Heart right ventricle (tissue), 16 donors: ENCODE results near the gene KIF1B. TPM values are rescaled to one million over a fixed set of nuclear protein-coding genes. Genes with fewer than 3 reads are reported as not detected.

Experiments used
- ATAC-seq, 8 donors: fragments of 200-7000 bp; cut with Tn5 transposase; one replicate each; pipeline ENCODE4 v1.9.1; 2020; ENCODE audit warnings: mild to moderate bottlenecking in 8 of 8, moderate library complexity in 8 of 8, moderate number of reproducible peaks in 1 of 8
- DNase-seq, 2 donors: peaks; one replicate each; pipeline ENCODE4 v3.0.0-alpha.2; 2020
- H3K27ac ChIP-seq, 10 donors: fragments of 200-600 bp; sonication (generic) in 2 of 10; one replicate each; pipeline versions ENCODE4 v1.5.0 to v1.8.0; 2020 to 2022; ENCODE audit warnings: mild to moderate bottlenecking in 3 of 10
- H3K27me3 ChIP-seq, 7 donors: fragments of 200-600 bp; one replicate each; pipeline ENCODE4 v1.8.0; 2021 to 2022; ENCODE audit warnings: mild to moderate bottlenecking in 2 of 7
- H3K36me3 ChIP-seq, 9 donors: fragments of 200-600 bp; sonication (generic) in 1 of 9; one replicate each; pipeline versions ENCODE4 v1.5.0 to v1.8.0; 2020 to 2022; ENCODE audit warnings: mild to moderate bottlenecking in 2 of 9
- H3K4me1 ChIP-seq, 9 donors: fragments of 200-600 bp; sonication (generic) in 1 of 9; one replicate each; pipeline versions ENCODE4 v1.5.0 to v1.8.0; 2020 to 2022; ENCODE audit warnings: mild to moderate bottlenecking in 4 of 9
- H3K4me3 ChIP-seq, 10 donors: fragments of 200-600 bp; sonication (generic) in 2 of 10; one replicate each; pipeline versions ENCODE4 v1.5.0 to v1.8.0; 2020 to 2022; ENCODE audit warnings: mild to moderate bottlenecking in 7 of 10, moderate library complexity in 2 of 10
- H3K9me3 ChIP-seq, 11 donors: fragments of 200-600 bp in 10 of 11; sonication (generic) in 2 of 11; one replicate each; pipeline versions ENCODE4 v1.5.0 to v1.8.0; 2013 to 2022; ENCODE audit warnings: mild to moderate bottlenecking in 2 of 11, control low read depth in 1 of 11, moderate library complexity in 1 of 11
- CTCF ChIP-seq, 9 donors: fragments of 200-600 bp; sonication (generic) in 2 of 9; IDR thresholded peaks; one replicate each; pipeline versions ENCODE4 v1.5.0 to v1.8.0; 2021 to 2022; ENCODE audit warnings: antibody characterized with exemption in 9 of 9, mild to moderate bottlenecking in 5 of 9, moderate library complexity in 1 of 9
- WGBS, 2 donors: extraction: QIAGEN DNeasy Blood & Tissue Kit; methylation state at CpG; one replicate each; pipeline ENCODE4 v1.1.7; 2013; ENCODE audit warnings: inconsistent platforms in 1 of 2; 5-methylcytosine and 5-hydroxymethylcytosine counted together
- intact Hi-C, 10 donors: fragments of 100-400 bp; cut with DNase I; formaldehyde crosslinking; loops; one replicate each; pipeline versions ENCODE4 v1.11.1 to v1.14.2; 2022
- microRNA-seq, 2 donors: library from miRNA; unstranded; fragments of <30 nt; microRNA quantifications; one replicate each; pipeline ENCODE4 v1.2.0, GENCODE V29; 2021
- polyA plus RNA-seq, 2 donors: library from polyadenylated mRNA; stranded (reverse); fragments of 200-250 nt; gene quantifications; one replicate each; pipeline ENCODE4 v1.2.3, GENCODE V29; 2013
- total RNA-seq, 10 donors: library from RNA; stranded (reverse); fragmentation: NEBNext Ultra II Directional in 3 of 10; extraction: Animal tissue kit (Norgen Biotek cat#: 25700) in 3 of 10; gene quantifications; one replicate each; pipeline versions ENCODE4 v1.2.1 to v1.2.4, GENCODE V29; 2021 to 2023
- donor health status: Arrhythmogenic right ventricular cardiomyopathy.
- donor health status: ischemic (EF 13 %, LVEDD 7.1; RV severe dilation, severe dysfunction).
- donor health status: healthy with polysubstance abuse.
- donor health status: DM: no; HTN: yes; CAD: no.
- donor health status: DM: no; HTN: no; CAD: no.
- donor health status: ischemic (EF 25% LVEDD 6.9; RV normal size, moderate dysfunction).
- donor health status: ischemic (EF 25% LVEDD 5.7; RV mildly dilated, moderate dysfunction).
- donor health status: healthy.
- donor health status: DM: yes; HTN: yes; CAD: no.
- donor health status: Ischemic cardiomyopathy.
- donor health status: ischemic (EF 35%, LVEDD 5.7; RV mildly dilated, moderate dysfunction).
- donor health status: nonischemic (EF 11% LVEDD 7.7; RV severe dilation, severe dysfunction).
- donor health status: DM: yes; HTN: yes; CAD: no.
- donor health status: PGD.
- donor health status: ischemic (EF 29% LVEDD 5.4; RV normal size, mild dysfunction).
- donor health status: nonischemic (EF 23%, LVEDD 6.1; RV moderate dilation, normal function).

KIF1B gene
- total and polyA plus RNA-seq, 12 donors: 21.6 to 107 (median 87.5) TPM

GRCh38 chr1:10428984-10429383, 218.6 kb downstream of the KIF1B start:
- Histone ChIP-seq H3K9me3 (no peaks in the 10 kb centered on the region), H3K4me3 (no peak overlapping the region), H3K27me3 (no peaks in the 10 kb centered on the region), H3K4me1 (peaks cover 0 to 19% (median 13%) of the 10 kb centered on the region in 9 donors), H3K36me3 (no peaks in the 10 kb centered on the region), H3K27ac (no peak overlapping the region)
- DNase-seq (no peak), ATAC-seq (no peak)
- intact Hi-C loops: loop anchor here (1.0 to 5.0 kb wide), 6 partner anchors 51 to 802 kb away; no protein-coding TSS in a partner anchor
- 85 to 87% methylated on average over 5 of the region's 5 CpGs for WGBS, 2 donors
- TF ChIP-seq CTCF (IDR thresholded peaks at IDR 0.05): no peak

GRCh38 chr1:10429868-10430215, 219.5 kb downstream of the KIF1B start:
- Histone ChIP-seq H3K9me3 (no peaks in the 10 kb centered on the region), H3K27me3 (no peaks in the 10 kb centered on the region), H3K36me3 (peaks cover 0 to 2% (median 0%) of the 10 kb centered on the region in 9 donors), H3K27ac (peak overlapping the region in 6 of 10 donors; percentile 43 to 81 (median 66)), H3K4me1 (peaks cover 0 to 19% (median 13%) of the 10 kb centered on the region in 9 donors), H3K4me3 (peak overlapping the region; percentile 52 to 93 (median 75))
- DNase-seq (no peak), ATAC-seq (peak in 3 of 8 donors; percentile 2 to 12 (median 8))
- intact Hi-C loops: loop anchor here (1.0 to 10.0 kb wide), 10 partner anchors 42 to 803 kb away; partner anchors contain the start of genes DFFA (in 1 of the 10) and PEX14 (in 1 of the 10)
- 17 to 22% methylated on average over 16 of the region's 16 CpGs for WGBS, 2 donors
- no peak for TF ChIP-seq CTCF (IDR thresholded peaks at IDR 0.05)

- Histone ChIP-seq H3K4me3 (peak within 1 kb of the TSS; percentile 52 to 93 (median 75)), H3K9me3 (no peaks in the 10 kb centered on the region), H3K27me3 (no peaks in the 10 kb centered on the region), H3K36me3 (peaks cover 0 to 6% (median 0%) of the 10 kb centered on the region in 9 donors), H3K4me1 (peaks cover 0 to 19% (median 13%) of the 10 kb centered on the region in 9 donors), H3K27ac (peak within 1 kb of the TSS in 9 of 10 donors; percentile 43 to 81 (median 67))
- TF ChIP-seq CTCF (IDR thresholded peaks at IDR 0.05): peak; percentile 92 to 98 (median 96)
- peak; percentile 90 to 92 for DNase-seq
- ATAC-seq: peak; percentile 96 to 98 (median 98)
- WGBS, 2 donors: 0% methylated on average over 92 to 95 of the region's 95 CpGs
- intact Hi-C loops: loop anchor here in 9 of 10 donors (1.0 to 10.0 kb wide), 8 partner anchors 42 to 803 kb away; partner anchors contain the start of genes DFFA (in 1 of the 9) and PEX14 (in 1 of the 9)
These were observed 220.1 kb downstream of the KIF1B start, which contains the start of gene CENPS for GRCh38 chr1:10430216-10431069. CENPS (plus strand) TSS chr1:10430433; CDS start chr1:10430518, 85 bp downstream.

Small RNAs within 50 kb of the gene (microRNA-seq; reads per million reads assigned to microRNA genes)
- 0 reads per million in 2 donors for gene MIR1273D

Other genes starting within 250 kb of the KIF1B start
- gene RBP7, start 213.3 kb upstream of the KIF1B start, total RNA-seq: 10 to 100 TPM; 15.5 to 46.4 (median 24.4) TPM
- gene RBP7, start 213.3 kb upstream of the KIF1B start, polyA plus RNA-seq: 100 to 1,000 TPM in 1 of 2 donors, 10 to 100 TPM in 1; 54.7 to 106 TPM
- gene UBE4B, start 177.6 kb upstream of the KIF1B start, total RNA-seq: 10 to 100 TPM; 59.0 to 87.3 (median 69.2) TPM
- gene UBE4B, start 177.6 kb upstream of the KIF1B start, polyA plus RNA-seq: 10 to 100 TPM; 18.3 to 23.4 TPM
- 10 to 100 TPM; 28.3 to 60.9 (median 32.9) TPM for gene PGD, start 188.5 kb downstream of the KIF1B start, total RNA-seq
- 10 to 100 TPM; 14.3 to 28.0 TPM for gene PGD, start 188.5 kb downstream of the KIF1B start, polyA plus RNA-seq
- 10 to 100 TPM in 4 of 10 donors, 1 to 10 TPM in 6; 4.9 to 10.7 (median 9.4) TPM for gene CENPS, start 219.9 kb downstream of the KIF1B start, total RNA-seq
- gene CENPS, start 219.9 kb downstream of the KIF1B start, polyA plus RNA-seq: 1 to 10 TPM; 7.2 to 9.4 TPM
- gene CORT, start 239.5 kb downstream of the KIF1B start, total RNA-seq: under 1 TPM in 3 of 10 donors, not detected in 7; 0.25 to 0.52 (median 0.36) TPM
- gene CORT, start 239.5 kb downstream of the KIF1B start, polyA plus RNA-seq: under 1 TPM; 0.13 to 0.66 TPM